ENCODE data around the gene P4HA2.
"Not testable (repeated sequence)": the region's sequence is repeated elsewhere in the genome, so short reads cannot be mapped to it uniquely, and the experiment has no call there.

GRCh38 chr5:132161574-132162326 is 65.9 kb downstream of the P4HA2 start:
- TF ChIP-seq CTCF, POLR2A, POLR2AphosphoS5, EP300 (IDR thresholded peaks at IDR 0.05): not testable (repeated sequence)
